ENCODE measurements around the gene PDE3B.

- TF ChIP-seq POLR2A (IDR thresholded peaks at IDR 0.05; ENCODE audit: low read length) (no peak), GATA1 (IDR thresholded peaks at IDR 0.05; ENCODE audit: low read depth, low read length) (no peak)
Observed at GRCh38 chr11:14700593-14700992, 57.0 kb downstream of the PDE3B start.
